ENCODE measurements around the gene SIAE.
A peak's percentile ranks its signal among the peaks of the same experiment; 100 is the strongest.

Gene SIAE

GRCh38 chr11:124676386-124676785 is 2.8 kb upstream of the SIAE start:
- Mint-ChIP-seq H3K27ac (no peak overlapping the region), H3K36me3 (peaks cover 17% of the 10 kb centered on the region)
- ATAC-seq, result no peak

DNA sequence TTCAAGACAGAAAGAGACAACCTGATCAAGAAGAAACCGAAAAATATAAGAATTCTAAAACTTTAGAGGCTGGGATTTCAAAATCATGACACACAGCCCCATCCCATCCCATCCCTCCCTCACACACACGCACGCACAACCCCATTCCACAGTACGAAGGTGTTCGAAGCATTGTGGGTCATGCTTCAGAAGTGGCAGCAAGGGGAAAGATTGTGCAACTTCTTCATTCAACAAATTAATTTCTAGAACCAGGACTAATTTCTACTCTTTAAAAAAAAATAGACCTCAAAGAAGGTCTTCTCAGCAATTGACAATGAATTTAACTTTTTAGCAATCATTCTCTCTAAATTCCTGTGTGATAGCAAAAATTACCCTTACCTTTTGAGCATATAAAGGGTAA is 1.0 kb upstream of the SIAE start:
- ATAC-seq (no peak), DNase-seq (ENCODE audit: low spot score in 2 of 2) (no peak)
- peaks cover 18% of the 10 kb centered on the region for H3K4me1 Mint-ChIP-seq
- peak overlapping the region; percentile 96 for H3K27ac Mint-ChIP-seq
- H3K4me3 Mint-ChIP-seq, result peak overlapping the region; percentile 76
- no peaks in the 10 kb centered on the region for H3K9me3 Mint-ChIP-seq
- peaks cover 17% of the 10 kb centered on the region for H3K36me3 Mint-ChIP-seq

More at GRCh38 chr11:124676386-124676785, 2.8 kb upstream of the SIAE start:
- DNase-seq (ENCODE audit: low spot score in 2 of 2), result no peak
- H3K4me3 Mint-ChIP-seq, result no peak overlapping the region
- no peaks in the 10 kb centered on the region for H3K9me3 Mint-ChIP-seq
- peaks cover 12% of the 10 kb centered on the region for H3K4me1 Mint-ChIP-seq

- H3K4me3 Mint-ChIP-seq, result peak overlapping the region; percentile 76
- ATAC-seq (no peak), DNase-seq (ENCODE audit: low spot score in 2 of 2) (peak in 1 of 2 donors; percentile 52)
- peaks cover 18% of the 10 kb centered on the region for H3K4me1 Mint-ChIP-seq
- H3K36me3 Mint-ChIP-seq, result peaks cover 17% of the 10 kb centered on the region
- H3K9me3 Mint-ChIP-seq, result no peaks in the 10 kb centered on the region
- peak overlapping the region; percentile 96 for H3K27ac Mint-ChIP-seq
These were observed 604 bp upstream of the SIAE start for GRCh38 chr11:124674168-124674517.

- Mint-ChIP-seq H3K36me3 (peaks cover 17% of the 10 kb centered on the region), H3K4me3 (peak overlapping the region; percentile 76), H3K4me1 (peaks cover 18% of the 10 kb centered on the region), H3K27ac (peak overlapping the region; percentile 96), H3K9me3 (no peaks in the 10 kb centered on the region)
- DNase-seq (ENCODE audit: low spot score in 2 of 2) (no peak), ATAC-seq (no peak)
These were observed 863 bp downstream of the SIAE start for GRCh38 chr11:124672536-124673215.

DNA sequence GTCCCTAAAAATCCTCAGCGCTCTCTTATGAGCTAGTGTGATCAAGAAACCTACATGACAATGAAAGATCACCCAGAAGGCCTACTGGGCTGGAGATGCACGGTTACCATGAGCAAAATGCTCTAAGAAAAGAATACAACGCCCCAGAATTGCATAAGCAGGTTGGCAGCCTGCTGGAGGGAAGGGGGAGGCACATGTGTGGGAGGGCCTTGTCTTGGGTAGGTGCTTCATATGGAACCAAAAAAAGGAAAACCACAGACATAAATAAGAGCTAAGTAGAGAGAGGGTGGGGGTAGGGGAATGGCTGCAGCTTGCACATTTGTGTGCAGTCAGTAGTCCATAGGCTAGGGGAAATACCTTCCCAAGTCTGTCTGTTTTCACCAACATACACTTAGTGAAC is 2.8 kb downstream of the SIAE start:
- Mint-ChIP-seq H3K36me3 (peaks cover 17% of the 10 kb centered on the region), H3K4me1 (peaks cover 18% of the 10 kb centered on the region), H3K9me3 (no peaks in the 10 kb centered on the region), H3K27ac (no peak overlapping the region), H3K4me3 (no peak overlapping the region)
- DNase-seq (ENCODE audit: low spot score in 2 of 2) (peak in 1 of 2 donors; percentile 46), ATAC-seq (no peak)

- Mint-ChIP-seq H3K27ac (no peak overlapping the region), H3K4me1 (peaks cover 14% of the 10 kb centered on the region), H3K4me3 (no peak overlapping the region), H3K36me3 (peaks cover 9% of the 10 kb centered on the region), H3K9me3 (no peaks in the 10 kb centered on the region)
- ATAC-seq (no peak), DNase-seq (ENCODE audit: low spot score in 2 of 2) (peak; percentile 28 to 67)
These were observed 4.3 kb downstream of the SIAE start for GRCh38 chr11:124669193-124669592.

DNA sequence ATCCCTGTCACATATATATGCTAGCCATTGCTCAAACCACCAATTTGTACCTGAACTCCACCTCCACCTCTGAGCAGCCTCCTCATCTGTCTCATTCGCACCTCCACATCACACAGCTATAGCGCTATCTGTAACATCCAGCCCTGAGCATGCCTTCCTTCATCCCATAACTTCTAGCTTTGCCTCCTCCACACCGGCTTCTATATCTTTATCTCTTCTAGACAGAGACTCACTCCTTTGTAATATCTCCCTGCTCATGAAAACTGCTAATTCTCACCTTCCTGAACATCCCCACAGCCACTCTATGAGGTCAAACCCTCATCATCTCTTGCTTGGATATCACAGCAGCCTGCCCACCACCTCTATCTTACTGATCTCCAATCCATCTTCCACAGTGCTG is 5.9 kb downstream of the SIAE start:
- Mint-ChIP-seq H3K4me1 (peaks cover 7% of the 10 kb centered on the region), H3K36me3 (no peaks in the 10 kb centered on the region), H3K4me3 (no peak overlapping the region), H3K9me3 (no peaks in the 10 kb centered on the region), H3K27ac (no peak overlapping the region)
- no peak for ATAC-seq
- peak in 1 of 2 donors; percentile 36 for DNase-seq (ENCODE audit: low spot score in 2 of 2)

- Mint-ChIP-seq H3K27ac (no peak overlapping the region), H3K4me3 (no peak overlapping the region), H3K9me3 (no peaks in the 10 kb centered on the region), H3K4me1 (no peaks in the 10 kb centered on the region), H3K36me3 (no peaks in the 10 kb centered on the region)
- no peak for DNase-seq (ENCODE audit: low spot score in 2 of 2)
- ATAC-seq, result no peak
These were observed 9.7 kb downstream of the SIAE start for GRCh38 chr11:124663861-124664260.

- Mint-ChIP-seq H3K4me3 (no peak overlapping the region), H3K4me1 (no peaks in the 10 kb centered on the region), H3K9me3 (no peaks in the 10 kb centered on the region), H3K27ac (no peak overlapping the region), H3K36me3 (no peaks in the 10 kb centered on the region)
- DNase-seq (ENCODE audit: low spot score in 2 of 2) (no peak), ATAC-seq (no peak)
These were observed 11.4 kb downstream of the SIAE start for GRCh38 chr11:124662106-124662505.

DNA sequence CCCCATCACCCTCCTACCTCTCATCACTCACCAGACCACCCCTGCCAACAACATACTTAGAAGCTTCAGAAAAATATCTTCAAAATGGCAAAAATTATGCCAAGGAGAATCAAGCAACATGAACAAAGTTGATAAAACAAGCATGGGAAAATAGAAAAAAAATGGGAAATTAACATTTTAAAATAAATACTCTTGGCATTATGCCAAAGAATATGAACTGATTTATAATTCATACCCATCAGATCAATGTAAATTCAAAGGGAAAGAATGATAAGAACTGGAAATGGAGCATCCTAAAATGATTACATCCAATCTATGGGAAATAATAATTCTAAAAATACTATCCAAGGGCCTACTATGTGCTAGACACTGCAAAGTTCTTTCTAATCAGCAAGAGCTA is 12.0 kb downstream of the SIAE start:
- ATAC-seq, result no peak
- H3K4me3 Mint-ChIP-seq, result no peak overlapping the region
- no peaks in the 10 kb centered on the region for H3K36me3 Mint-ChIP-seq
- H3K27ac Mint-ChIP-seq, result no peak overlapping the region
- no peaks in the 10 kb centered on the region for H3K9me3 Mint-ChIP-seq
- DNase-seq (ENCODE audit: low spot score in 2 of 2), result no peak
- no peaks in the 10 kb centered on the region for H3K4me1 Mint-ChIP-seq

GRCh38 chr11:124658986-124659385 is 14.6 kb downstream of the SIAE start:
- ATAC-seq, result no peak

DNA sequence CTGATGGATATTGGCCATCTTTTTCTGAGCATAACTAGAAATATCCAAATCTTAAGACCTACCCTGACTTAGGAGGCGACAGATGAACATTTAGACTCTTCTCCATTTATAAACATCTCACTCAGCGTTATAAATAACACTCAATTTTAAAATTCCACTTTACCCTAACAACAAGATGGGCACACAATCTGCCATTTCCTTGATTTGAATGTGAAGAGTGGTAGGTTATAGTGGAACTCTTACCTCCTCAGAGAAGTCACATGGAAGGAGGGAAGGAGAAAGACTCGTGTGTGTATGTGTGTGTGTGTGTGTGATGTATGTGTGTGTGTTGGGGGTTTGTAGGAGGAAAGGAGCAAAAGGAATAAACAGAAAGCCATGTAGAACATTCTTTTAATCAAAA is 15.0 kb downstream of the SIAE start:
- H3K4me1 Mint-ChIP-seq, result no peaks in the 10 kb centered on the region
- H3K36me3 Mint-ChIP-seq, result no peaks in the 10 kb centered on the region
- H3K4me3 Mint-ChIP-seq, result no peak overlapping the region
- H3K9me3 Mint-ChIP-seq, result no peaks in the 10 kb centered on the region
- ATAC-seq, result no peak
- DNase-seq (ENCODE audit: low spot score in 2 of 2), result no peak
- no peak overlapping the region for H3K27ac Mint-ChIP-seq

More at GRCh38 chr11:124658986-124659385, 14.6 kb downstream of the SIAE start:
- no peak for DNase-seq (ENCODE audit: low spot score in 2 of 2)
- Mint-ChIP-seq H3K4me3 (no peak overlapping the region), H3K36me3 (no peaks in the 10 kb centered on the region), H3K27ac (no peak overlapping the region), H3K4me1 (no peaks in the 10 kb centered on the region), H3K9me3 (no peaks in the 10 kb centered on the region)

GRCh38 chr11:124657904-124658303 is 15.6 kb downstream of the SIAE start:
- no peaks in the 10 kb centered on the region for H3K36me3 Mint-ChIP-seq
- no peaks in the 10 kb centered on the region for H3K9me3 Mint-ChIP-seq
- H3K4me1 Mint-ChIP-seq, result no peaks in the 10 kb centered on the region
- no peak overlapping the region for H3K27ac Mint-ChIP-seq
- no peak overlapping the region for H3K4me3 Mint-ChIP-seq
- DNase-seq (ENCODE audit: low spot score in 2 of 2) (no peak), ATAC-seq (no peak)

GRCh38 chr11:124656774-124657630 is 16.5 kb downstream of the SIAE start:
- no peak for ATAC-seq
- H3K27ac Mint-ChIP-seq, result no peak overlapping the region

DNA sequence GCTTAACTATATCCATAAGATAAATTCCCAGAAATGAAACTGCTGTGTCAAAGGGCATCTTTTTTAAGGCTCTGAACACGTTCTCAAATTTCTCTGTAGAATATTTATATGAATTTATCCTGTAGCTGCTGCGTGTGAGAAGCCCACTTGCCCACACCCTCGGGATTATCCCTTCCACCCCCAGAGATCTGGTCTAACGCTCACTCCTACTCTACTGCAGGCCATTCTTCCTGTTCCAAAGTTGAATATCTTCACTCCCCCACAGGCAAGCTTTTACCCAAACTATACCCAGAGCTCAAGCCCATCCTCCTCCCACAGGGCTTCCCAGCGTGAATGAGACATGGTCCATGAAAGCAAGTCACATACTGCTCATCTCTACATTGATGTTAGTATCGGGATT is 24.9 kb downstream of the SIAE start:
- no peak for DNase-seq (ENCODE audit: low spot score in 2 of 2)
- H3K27ac Mint-ChIP-seq, result no peak overlapping the region
- ATAC-seq, result no peak
- no peak overlapping the region for H3K4me3 Mint-ChIP-seq
- no peaks in the 10 kb centered on the region for H3K36me3 Mint-ChIP-seq
- H3K4me1 Mint-ChIP-seq, result no peaks in the 10 kb centered on the region
- H3K9me3 Mint-ChIP-seq, result no peaks in the 10 kb centered on the region

More at GRCh38 chr11:124656774-124657630, 16.5 kb downstream of the SIAE start:
- no peak overlapping the region for H3K4me3 Mint-ChIP-seq
- H3K36me3 Mint-ChIP-seq, result no peaks in the 10 kb centered on the region
- no peaks in the 10 kb centered on the region for H3K9me3 Mint-ChIP-seq
- DNase-seq (ENCODE audit: low spot score in 2 of 2), result no peak
- no peaks in the 10 kb centered on the region for H3K4me1 Mint-ChIP-seq

- ATAC-seq (no peak), DNase-seq (ENCODE audit: low spot score in 2 of 2) (no peak)
- H3K9me3 Mint-ChIP-seq, result no peaks in the 10 kb centered on the region
- no peaks in the 10 kb centered on the region for H3K4me1 Mint-ChIP-seq
- no peak overlapping the region for H3K4me3 Mint-ChIP-seq
- no peaks in the 10 kb centered on the region for H3K36me3 Mint-ChIP-seq
- no peak overlapping the region for H3K27ac Mint-ChIP-seq
These were observed 27.4 kb downstream of the SIAE start for GRCh38 chr11:124646148-124646547.
